ENCODE results near the gene TRAK1. TPM values are rescaled to one million over a fixed set of nuclear protein-coding genes. Genes with fewer than 3 reads are reported as not detected.
"Not testable (repeated sequence)": the region's sequence is repeated elsewhere in the genome, so short reads cannot be mapped to it uniquely, and the experiment has no call there.

The TRAK1 gene
- total RNA-seq, 2 experiments from 2014 or later = 62.5 to 88.3 TPM

DNA sequence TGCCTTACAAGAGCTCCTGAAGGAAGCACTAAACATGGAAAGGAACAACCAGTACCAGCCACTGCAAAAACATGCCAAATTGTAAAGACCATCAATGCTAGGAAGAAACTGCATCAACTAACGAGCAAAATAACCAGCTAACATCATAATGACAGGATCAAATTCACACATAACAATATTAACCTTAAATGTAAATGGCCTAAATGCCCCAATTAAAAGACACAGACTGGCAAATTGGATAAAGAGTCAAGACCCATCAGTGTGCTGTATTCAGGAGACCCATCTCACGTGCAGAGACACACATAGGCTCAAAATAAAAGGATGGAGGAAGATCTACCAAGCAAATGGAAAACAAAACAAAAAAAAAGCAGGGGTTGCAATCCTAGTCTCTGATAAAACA, 14.8 kb downstream of the TRAK1 start:
- POLR2A ChIA-PET; H3K9me2 ChIP-seq (ENCODE audit: insufficient read depth, low read length); intact Hi-C loops (cut with micrococcal nuclease; ENCODE audit: unreplicated experiment); H3K9me3 ChIP-seq (ENCODE audit: low read length); BruUV-seq (replicated peaks); H3K4me3 ChIP-seq (ENCODE audit: low read depth, low read length, poor library complexity, severe bottlenecking); DNase-seq (ENCODE audit: low spot score); H4K20me1 ChIP-seq (ENCODE audit: insufficient read depth, low read length); CTCF ChIA-PET (ENCODE audit: unreplicated experiment); H3K4me1 ChIP-seq (ENCODE audit: insufficient read depth, low read length, poor library complexity, severe bottlenecking); H3K4me2 ChIP-seq (ENCODE audit: low read length); H2AFZ ChIP-seq (ENCODE audit: low read length); H3K27ac ChIP-seq (ENCODE audit: low read depth, low read length, poor library complexity, severe bottlenecking): not testable (repeated sequence)
- H3K36me3 ChIP-seq (ENCODE audit: insufficient read depth, low read length) = peaks cover 63% of the 10 kb centered on the region
- H3K79me2 ChIP-seq (ENCODE audit: insufficient read depth, low read depth, low read length) = peaks cover 14% of the 10 kb centered on the region

DNA sequence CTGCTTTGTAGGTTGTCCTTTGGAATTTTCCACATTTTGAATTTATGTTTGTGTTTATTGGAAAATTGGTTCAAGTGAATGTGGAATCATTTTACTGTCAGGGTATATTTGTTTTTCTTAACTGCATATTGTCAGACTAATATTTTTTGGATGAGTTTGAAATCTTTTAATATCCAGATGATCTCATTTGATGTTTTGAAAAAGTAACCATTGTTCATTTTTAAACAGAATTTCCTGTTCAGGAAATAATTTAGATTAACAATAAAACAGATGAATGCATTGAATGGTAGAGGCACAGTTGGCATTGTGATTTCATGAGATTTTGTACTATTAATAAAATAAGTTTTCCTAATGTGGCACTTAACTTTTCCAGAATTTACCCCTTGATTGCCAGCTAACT, 15.5 kb downstream of the TRAK1 start:
- no peaks in the 10 kb centered on the region for H3K4me1 ChIP-seq (ENCODE audit: insufficient read depth, low read length, poor library complexity, severe bottlenecking)
- no peaks in the 10 kb centered on the region for H3K9me3 ChIP-seq (ENCODE audit: low read length)
- CTCF ChIA-PET (ENCODE audit: unreplicated experiment) = no interaction called here
- no peak overlapping the region for H3K4me3 ChIP-seq (ENCODE audit: low read depth, low read length, poor library complexity, severe bottlenecking)
- no peaks in the 10 kb centered on the region for H3K9me2 ChIP-seq (ENCODE audit: insufficient read depth, low read length)
- DNase-seq (ENCODE audit: low spot score) = no peak
- no peaks in the 10 kb centered on the region for H4K20me1 ChIP-seq (ENCODE audit: insufficient read depth, low read length)
- POLR2A ChIA-PET = no interaction called here
- H3K79me2 ChIP-seq (ENCODE audit: insufficient read depth, low read depth, low read length) = peaks cover 13% of the 10 kb centered on the region; the same call in 1 of the 2 replicates
- no peak for TF ChIP-seq EZH2phosphoT487 (IDR thresholded peaks at IDR 0.05; ENCODE audit: borderline replicate concordance, low read depth, low read length)
- TF ChIP-seq, protein P1, sequence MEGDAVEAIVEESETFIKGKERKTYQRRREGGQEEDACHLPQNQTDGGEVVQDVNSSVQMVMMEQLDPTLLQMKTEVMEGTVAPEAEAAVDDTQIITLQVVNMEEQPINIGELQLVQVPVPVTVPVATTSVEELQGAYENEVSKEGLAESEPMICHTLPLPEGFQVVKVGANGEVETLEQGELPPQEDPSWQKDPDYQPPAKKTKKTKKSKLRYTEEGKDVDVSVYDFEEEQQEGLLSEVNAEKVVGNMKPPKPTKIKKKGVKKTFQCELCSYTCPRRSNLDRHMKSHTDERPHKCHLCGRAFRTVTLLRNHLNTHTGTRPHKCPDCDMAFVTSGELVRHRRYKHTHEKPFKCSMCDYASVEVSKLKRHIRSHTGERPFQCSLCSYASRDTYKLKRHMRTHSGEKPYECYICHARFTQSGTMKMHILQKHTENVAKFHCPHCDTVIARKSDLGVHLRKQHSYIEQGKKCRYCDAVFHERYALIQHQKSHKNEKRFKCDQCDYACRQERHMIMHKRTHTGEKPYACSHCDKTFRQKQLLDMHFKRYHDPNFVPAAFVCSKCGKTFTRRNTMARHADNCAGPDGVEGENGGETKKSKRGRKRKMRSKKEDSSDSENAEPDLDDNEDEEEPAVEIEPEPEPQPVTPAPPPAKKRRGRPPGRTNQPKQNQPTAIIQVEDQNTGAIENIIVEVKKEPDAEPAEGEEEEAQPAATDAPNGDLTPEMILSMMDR (conservative IDR thresholded peaks at IDR 0.05; ENCODE audit: low read length) = no peak
- H3K27ac ChIP-seq (ENCODE audit: low read depth, low read length, poor library complexity, severe bottlenecking) = no peak overlapping the region
- no peak overlapping the region for H2AFZ ChIP-seq (ENCODE audit: low read length)
- no peak overlapping the region for H3K4me2 ChIP-seq (ENCODE audit: low read length)
- H3K36me3 ChIP-seq (ENCODE audit: insufficient read depth, low read length) = peaks cover 56% of the 10 kb centered on the region
- intact Hi-C loops (cut with micrococcal nuclease; ENCODE audit: unreplicated experiment) = no loop called here
- BruUV-seq (replicated peaks) = no TSS peak

DNA sequence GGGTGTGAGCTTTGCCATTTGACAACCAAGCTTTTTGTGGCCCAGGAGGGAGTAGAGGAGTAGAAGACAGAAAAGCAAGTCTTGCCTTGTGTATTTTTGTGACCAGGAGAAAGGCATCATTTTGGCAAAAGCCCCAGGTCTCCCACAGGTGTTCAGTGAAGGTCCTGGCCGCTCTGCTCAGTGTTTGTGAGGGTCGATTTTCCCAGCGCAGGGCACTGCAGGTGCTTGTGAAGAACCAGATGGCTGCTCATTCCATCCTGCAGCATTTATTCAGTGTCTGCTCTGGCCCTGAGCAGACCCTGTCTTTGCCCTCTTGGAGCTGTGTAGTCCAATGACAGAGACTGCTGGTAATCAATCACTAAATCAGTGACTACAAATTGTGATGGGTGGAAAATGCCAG, 19.5 kb downstream of the TRAK1 start:
- H3K4me2 ChIP-seq (ENCODE audit: low read length) = no peak overlapping the region
- H3K36me3 ChIP-seq (ENCODE audit: insufficient read depth, low read length) = peaks cover 39% of the 10 kb centered on the region
- no peaks in the 10 kb centered on the region for H3K9me3 ChIP-seq (ENCODE audit: low read length)
- peaks cover 11% of the 10 kb centered on the region for H3K4me1 ChIP-seq (ENCODE audit: insufficient read depth, low read length, poor library complexity, severe bottlenecking)
- no peaks in the 10 kb centered on the region for H3K9me2 ChIP-seq (ENCODE audit: insufficient read depth, low read length)
- H4K20me1 ChIP-seq (ENCODE audit: insufficient read depth, low read length) = no peaks in the 10 kb centered on the region
- ChIA-PET CTCF (ENCODE audit: unreplicated experiment) (no interaction called here), POLR2A (interaction anchor here (0.7 kb wide), 1 partner anchor 27 kb away, joined by 3 read pairs; no protein-coding TSS in a partner anchor)
- no peak for DNase-seq (ENCODE audit: low spot score)
- no peak overlapping the region for H3K4me3 ChIP-seq (ENCODE audit: low read depth, low read length, poor library complexity, severe bottlenecking)
- BruUV-seq (replicated peaks) = no TSS peak
- no peak overlapping the region for H2AFZ ChIP-seq (ENCODE audit: low read length)
- intact Hi-C loops (cut with micrococcal nuclease; ENCODE audit: unreplicated experiment) = no loop called here
- peaks cover 9% of the 10 kb centered on the region for H3K79me2 ChIP-seq (ENCODE audit: insufficient read depth, low read depth, low read length)
- no peak overlapping the region for H3K27ac ChIP-seq (ENCODE audit: low read depth, low read length, poor library complexity, severe bottlenecking)
- TF ChIP-seq, protein P1 (conservative IDR thresholded peaks at IDR 0.05; ENCODE audit: low read length) = no peak
- TF ChIP-seq EZH2phosphoT487 (IDR thresholded peaks at IDR 0.05; ENCODE audit: borderline replicate concordance, low read depth, low read length) = no peak

Measured in OCI-LY7 (cell line).